ENCODE measurements around the gene PNRC2. TPM values are rescaled to one million over a fixed set of nuclear protein-coding genes. Genes with fewer than 3 reads are reported as not detected.

Gene PNRC2
- total and polyA plus RNA-seq, 4 donors = 24.9 to 63.6 (median 36.3) TPM

DNA sequence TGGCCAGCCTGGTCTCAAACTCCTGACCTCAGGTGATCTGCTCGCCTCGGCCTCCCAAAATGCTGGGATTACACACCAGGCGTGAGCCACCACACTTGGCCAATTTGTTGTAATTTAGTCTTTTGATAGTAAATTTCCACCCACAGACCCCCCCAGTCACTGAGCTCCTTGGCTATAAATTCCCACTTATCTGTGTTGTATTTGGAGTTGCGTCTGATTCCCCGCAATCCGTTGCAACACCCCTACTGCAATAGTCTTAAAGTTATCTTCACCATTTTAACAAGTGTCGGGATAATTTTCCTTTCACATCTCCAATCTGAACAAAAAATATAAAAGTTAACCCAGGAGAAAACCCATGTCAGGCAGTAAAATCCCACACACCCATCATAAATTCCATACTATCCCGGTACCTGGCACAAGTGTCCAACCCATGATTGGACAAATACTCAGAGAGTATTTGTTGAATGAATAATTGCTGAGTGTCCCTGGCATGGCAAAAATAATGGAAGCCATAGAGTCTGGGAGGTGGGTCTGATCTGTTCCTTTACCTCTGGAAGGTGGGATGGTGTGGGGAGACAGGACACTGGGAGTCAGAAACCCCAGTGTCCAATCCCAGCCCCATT, 37.2 kb upstream of the PNRC2 start:
- Histone ChIP-seq H3K27ac (ENCODE audit: low read depth in 1 of 2, low read length in 2 of 2) (no peak overlapping the region), H3K4me1 (ENCODE audit: control insufficient read depth in 4 of 4, insufficient read depth in 4 of 4, low read length in 3 of 4) (peaks cover 1 to 13% (median 8%) of the 10 kb centered on the region in 4 donors), H3K9ac (ENCODE audit: low read depth in 1 of 2, low read length in 2 of 2) (no peak overlapping the region), H3K4me3 (ENCODE audit: low read depth in 1 of 3, low read length in 3 of 3) (no peak overlapping the region), H3K9me3 (ENCODE audit: control insufficient read depth in 4 of 4, low read length in 3 of 4) (no peaks in the 10 kb centered on the region), H3K36me3 (ENCODE audit: control insufficient read depth in 4 of 4, insufficient read depth in 3 of 4, low read depth in 1 of 4, low read length in 3 of 4) (no peaks in the 10 kb centered on the region), H3K27me3 (ENCODE audit: control insufficient read depth in 4 of 4, insufficient read depth in 4 of 4, low read length in 3 of 4) (no peaks in the 10 kb centered on the region)
- WGBS = 85% methylated on average over 8 of the region's 8 CpGs
- no peak for DNase-seq (ENCODE audit: low spot score)
- TF ChIP-seq, protein P1, sequence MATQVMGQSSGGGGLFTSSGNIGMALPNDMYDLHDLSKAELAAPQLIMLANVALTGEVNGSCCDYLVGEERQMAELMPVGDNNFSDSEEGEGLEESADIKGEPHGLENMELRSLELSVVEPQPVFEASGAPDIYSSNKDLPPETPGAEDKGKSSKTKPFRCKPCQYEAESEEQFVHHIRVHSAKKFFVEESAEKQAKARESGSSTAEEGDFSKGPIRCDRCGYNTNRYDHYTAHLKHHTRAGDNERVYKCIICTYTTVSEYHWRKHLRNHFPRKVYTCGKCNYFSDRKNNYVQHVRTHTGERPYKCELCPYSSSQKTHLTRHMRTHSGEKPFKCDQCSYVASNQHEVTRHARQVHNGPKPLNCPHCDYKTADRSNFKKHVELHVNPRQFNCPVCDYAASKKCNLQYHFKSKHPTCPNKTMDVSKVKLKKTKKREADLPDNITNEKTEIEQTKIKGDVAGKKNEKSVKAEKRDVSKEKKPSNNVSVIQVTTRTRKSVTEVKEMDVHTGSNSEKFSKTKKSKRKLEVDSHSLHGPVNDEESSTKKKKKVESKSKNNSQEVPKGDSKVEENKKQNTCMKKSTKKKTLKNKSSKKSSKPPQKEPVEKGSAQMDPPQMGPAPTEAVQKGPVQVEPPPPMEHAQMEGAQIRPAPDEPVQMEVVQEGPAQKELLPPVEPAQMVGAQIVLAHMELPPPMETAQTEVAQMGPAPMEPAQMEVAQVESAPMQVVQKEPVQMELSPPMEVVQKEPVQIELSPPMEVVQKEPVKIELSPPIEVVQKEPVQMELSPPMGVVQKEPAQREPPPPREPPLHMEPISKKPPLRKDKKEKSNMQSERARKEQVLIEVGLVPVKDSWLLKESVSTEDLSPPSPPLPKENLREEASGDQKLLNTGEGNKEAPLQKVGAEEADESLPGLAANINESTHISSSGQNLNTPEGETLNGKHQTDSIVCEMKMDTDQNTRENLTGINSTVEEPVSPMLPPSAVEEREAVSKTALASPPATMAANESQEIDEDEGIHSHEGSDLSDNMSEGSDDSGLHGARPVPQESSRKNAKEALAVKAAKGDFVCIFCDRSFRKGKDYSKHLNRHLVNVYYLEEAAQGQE (IDR thresholded peaks at IDR 0.05) = no peak
- TF ChIP-seq EGR1 (IDR thresholded peaks at IDR 0.05; ENCODE audit: low read depth in 2 of 2) (no peak), NR2F2 (IDR thresholded peaks at IDR 0.05) (no peak), JUND (IDR thresholded peaks at IDR 0.05) (no peak), FOXA1 (IDR thresholded peaks at IDR 0.05) (no peak), RAD21 (IDR thresholded peaks at IDR 0.05) (no peak), TAF1 (conservative IDR thresholded peaks at IDR 0.05) (no peak), YY1 (IDR thresholded peaks at IDR 0.05) (no peak), FOXA2 (IDR thresholded peaks at IDR 0.05) (no peak)
- TF ChIP-seq, protein P2, sequence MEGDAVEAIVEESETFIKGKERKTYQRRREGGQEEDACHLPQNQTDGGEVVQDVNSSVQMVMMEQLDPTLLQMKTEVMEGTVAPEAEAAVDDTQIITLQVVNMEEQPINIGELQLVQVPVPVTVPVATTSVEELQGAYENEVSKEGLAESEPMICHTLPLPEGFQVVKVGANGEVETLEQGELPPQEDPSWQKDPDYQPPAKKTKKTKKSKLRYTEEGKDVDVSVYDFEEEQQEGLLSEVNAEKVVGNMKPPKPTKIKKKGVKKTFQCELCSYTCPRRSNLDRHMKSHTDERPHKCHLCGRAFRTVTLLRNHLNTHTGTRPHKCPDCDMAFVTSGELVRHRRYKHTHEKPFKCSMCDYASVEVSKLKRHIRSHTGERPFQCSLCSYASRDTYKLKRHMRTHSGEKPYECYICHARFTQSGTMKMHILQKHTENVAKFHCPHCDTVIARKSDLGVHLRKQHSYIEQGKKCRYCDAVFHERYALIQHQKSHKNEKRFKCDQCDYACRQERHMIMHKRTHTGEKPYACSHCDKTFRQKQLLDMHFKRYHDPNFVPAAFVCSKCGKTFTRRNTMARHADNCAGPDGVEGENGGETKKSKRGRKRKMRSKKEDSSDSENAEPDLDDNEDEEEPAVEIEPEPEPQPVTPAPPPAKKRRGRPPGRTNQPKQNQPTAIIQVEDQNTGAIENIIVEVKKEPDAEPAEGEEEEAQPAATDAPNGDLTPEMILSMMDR (IDR thresholded peaks at IDR 0.05; ENCODE audit: low read depth, low read length, missing input control) = no peak
- TF ChIP-seq, protein P3, sequence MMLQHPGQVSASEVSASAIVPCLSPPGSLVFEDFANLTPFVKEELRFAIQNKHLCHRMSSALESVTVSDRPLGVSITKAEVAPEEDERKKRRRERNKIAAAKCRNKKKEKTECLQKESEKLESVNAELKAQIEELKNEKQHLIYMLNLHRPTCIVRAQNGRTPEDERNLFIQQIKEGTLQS (IDR thresholded peaks at IDR 0.05) = no peak
- TF ChIP-seq, protein P4, sequence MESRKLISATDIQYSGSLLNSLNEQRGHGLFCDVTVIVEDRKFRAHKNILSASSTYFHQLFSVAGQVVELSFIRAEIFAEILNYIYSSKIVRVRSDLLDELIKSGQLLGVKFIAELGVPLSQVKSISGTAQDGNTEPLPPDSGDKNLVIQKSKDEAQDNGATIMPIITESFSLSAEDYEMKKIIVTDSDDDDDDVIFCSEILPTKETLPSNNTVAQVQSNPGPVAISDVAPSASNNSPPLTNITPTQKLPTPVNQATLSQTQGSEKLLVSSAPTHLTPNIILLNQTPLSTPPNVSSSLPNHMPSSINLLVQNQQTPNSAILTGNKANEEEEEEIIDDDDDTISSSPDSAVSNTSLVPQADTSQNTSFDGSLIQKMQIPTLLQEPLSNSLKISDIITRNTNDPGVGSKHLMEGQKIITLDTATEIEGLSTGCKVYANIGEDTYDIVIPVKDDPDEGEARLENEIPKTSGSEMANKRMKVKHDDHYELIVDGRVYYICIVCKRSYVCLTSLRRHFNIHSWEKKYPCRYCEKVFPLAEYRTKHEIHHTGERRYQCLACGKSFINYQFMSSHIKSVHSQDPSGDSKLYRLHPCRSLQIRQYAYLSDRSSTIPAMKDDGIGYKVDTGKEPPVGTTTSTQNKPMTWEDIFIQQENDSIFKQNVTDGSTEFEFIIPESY (IDR thresholded peaks at IDR 0.05) = no peak

DNA sequence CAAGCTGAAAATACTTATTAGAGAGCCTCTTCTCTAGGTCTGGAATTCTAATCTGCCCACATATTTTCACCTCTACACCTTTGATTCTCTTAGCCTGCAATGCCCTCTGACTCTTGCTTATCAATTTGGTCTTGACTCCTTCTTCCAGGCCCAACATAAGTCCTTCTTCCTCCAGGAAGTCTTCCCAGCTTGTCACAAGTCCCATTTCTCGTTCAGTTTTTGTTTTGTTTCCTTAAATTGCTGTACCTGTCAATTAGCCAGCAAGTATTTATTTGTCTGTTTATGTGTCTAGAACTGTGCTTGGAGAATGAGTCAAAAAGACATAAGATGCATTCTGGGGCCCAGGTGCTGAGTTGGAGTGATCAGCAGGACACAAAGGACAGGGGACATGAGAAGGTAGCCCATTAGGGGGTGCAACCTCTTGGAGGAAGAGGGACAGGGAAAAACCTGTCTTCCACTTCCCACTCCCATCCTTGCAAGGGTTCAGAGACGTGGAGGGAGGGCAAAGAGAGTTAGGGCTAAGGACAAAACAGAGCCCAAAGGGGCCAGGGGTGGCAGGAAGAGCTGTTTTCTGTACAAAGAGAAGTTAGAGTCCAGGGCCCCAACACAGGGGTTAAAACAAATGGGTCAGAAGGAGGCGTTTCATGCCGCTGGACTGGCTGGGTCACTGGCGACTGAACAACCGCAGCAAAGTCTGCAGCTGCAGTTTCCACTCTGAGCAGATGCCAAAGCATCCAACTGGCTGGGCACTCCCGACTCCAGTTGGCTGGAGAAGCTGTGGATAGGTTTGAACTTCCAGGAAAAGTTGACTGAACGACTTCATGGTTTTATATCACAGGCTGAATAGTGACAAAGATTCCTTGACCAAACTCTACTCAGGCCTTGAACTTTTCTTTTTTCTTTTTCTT, 35.8 kb upstream of the PNRC2 start:
- peaks cover 1 to 13% (median 8%) of the 10 kb centered on the region in 4 donors for H3K4me1 ChIP-seq (ENCODE audit: control insufficient read depth in 4 of 4, insufficient read depth in 4 of 4, low read length in 3 of 4)
- no peak overlapping the region for H3K9ac ChIP-seq (ENCODE audit: low read depth in 1 of 2, low read length in 2 of 2)
- no peaks in the 10 kb centered on the region for H3K27me3 ChIP-seq (ENCODE audit: control insufficient read depth in 4 of 4, insufficient read depth in 4 of 4, low read length in 3 of 4)
- H3K27ac ChIP-seq (ENCODE audit: low read depth in 1 of 2, low read length in 2 of 2) = no peak overlapping the region
- H3K36me3 ChIP-seq (ENCODE audit: control insufficient read depth in 4 of 4, insufficient read depth in 3 of 4, low read depth in 1 of 4, low read length in 3 of 4) = no peaks in the 10 kb centered on the region
- H3K9me3 ChIP-seq (ENCODE audit: control insufficient read depth in 4 of 4, low read length in 3 of 4) = no peaks in the 10 kb centered on the region
- no peak for DNase-seq (ENCODE audit: low spot score)
- no peak overlapping the region for H3K4me3 ChIP-seq (ENCODE audit: low read depth in 1 of 3, low read length in 3 of 3)
- WGBS = 47% methylated on average over 8 of the region's 8 CpGs
- TF ChIP-seq SP1 (IDR thresholded peaks at IDR 0.05) (no peak), HNF4G (IDR thresholded peaks at IDR 0.05) (no peak), GABPA (IDR thresholded peaks at IDR 0.05 in 1 of 2, conservative IDR thresholded peaks at IDR 0.05 in 1 of 2) (no peak), TAF1 (conservative IDR thresholded peaks at IDR 0.05) (no peak), NR2F2 (IDR thresholded peaks at IDR 0.05) (no peak), FOXA2 (IDR thresholded peaks at IDR 0.05) (no peak), RXRA (IDR thresholded peaks at IDR 0.05) (no peak), HNF4A (conservative IDR thresholded peaks at IDR 0.05) (no peak), YY1 (IDR thresholded peaks at IDR 0.05) (no peak), FOXA1 (IDR thresholded peaks at IDR 0.05) (no peak)
- TF ChIP-seq, protein P2 (IDR thresholded peaks at IDR 0.05; ENCODE audit: low read depth, low read length, missing input control) = no peak
- TF ChIP-seq, protein P4 (IDR thresholded peaks at IDR 0.05) = no peak
